Measurements from ENCODE around the gene C3.
"Not testable (repeated sequence)": the region's sequence is repeated elsewhere in the genome, so short reads cannot be mapped to it uniquely, and the experiment has no call there.

Gene C3

DNA sequence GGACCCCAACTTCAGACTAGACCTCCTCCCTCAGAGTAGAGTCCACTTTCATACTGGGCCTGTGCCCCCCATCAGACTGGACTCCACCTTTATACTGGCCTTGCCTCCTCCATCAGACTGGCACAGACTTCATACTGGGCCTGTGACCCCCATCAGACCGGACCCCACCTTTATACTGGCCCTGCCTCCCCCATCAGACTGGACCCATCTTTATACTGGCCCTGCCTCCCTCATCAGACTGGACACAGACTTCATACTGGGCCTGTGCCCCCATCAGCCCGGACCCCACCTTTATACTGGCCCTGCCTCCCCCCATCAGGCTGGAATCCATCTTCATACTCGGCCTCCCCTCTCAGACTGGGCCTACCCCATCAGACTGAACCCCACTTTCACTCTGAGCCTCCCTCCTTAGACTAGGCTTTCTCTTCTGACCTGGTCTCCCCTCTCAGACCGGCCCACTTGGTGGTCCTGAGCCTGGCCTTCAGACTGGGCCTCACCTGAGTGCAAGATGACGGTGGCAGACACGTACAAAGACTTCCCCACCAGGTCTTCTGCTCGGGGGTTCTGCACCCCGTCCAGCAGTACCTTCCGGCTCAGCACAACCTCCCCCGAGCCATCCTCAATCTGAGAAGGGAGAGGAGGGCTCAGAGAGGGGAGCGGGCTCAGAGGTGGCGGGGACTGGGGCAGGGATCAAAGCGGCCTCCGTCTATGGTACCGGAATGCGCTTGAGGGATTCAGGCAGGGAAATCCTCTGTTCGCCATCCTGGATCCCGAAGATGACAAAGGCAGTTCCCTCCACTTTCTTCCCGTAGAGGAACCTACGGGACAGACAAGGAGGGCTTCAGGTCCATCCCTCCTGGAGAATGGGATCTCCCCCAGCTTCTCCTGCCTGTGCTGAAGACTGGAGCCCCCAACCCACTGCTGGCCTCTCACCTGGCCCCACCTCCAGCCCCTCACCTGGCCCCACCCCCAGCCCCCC, 7.5 kb downstream of the C3 start:
- DNase-seq (ENCODE audit: low read depth), result no peak

- DNase-seq (ENCODE audit: low read depth), result no peak
Measured at GRCh38 chr19:6712231-6712630, 8.2 kb downstream of the C3 start.

GRCh38 chr19:6711605-6712004, 8.8 kb downstream of the C3 start:
- DNase-seq (ENCODE audit: low read depth), result no peak

DNA sequence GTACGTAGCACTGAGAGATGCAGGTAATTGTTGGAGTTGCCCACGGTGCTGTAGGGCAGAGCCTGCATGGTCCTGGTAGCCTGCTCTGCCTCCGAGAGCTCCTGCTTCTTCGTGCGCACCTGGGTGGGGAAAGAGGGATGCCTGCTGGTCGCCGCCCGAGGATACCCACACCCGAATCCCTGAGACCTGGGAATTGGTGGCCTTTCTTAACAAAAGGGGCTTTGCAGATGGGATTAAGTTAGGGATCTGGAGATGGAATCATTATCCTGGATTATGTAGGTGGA, 9.4 kb downstream of the C3 start:
- no peak for DNase-seq (ENCODE audit: low read depth)

- DNase-seq (ENCODE audit: low read depth), result no peak
Measured at GRCh38 chr19:6710273-6711077, 10.0 kb downstream of the C3 start.

GRCh38 chr19:6709549-6709948, 10.9 kb downstream of the C3 start:
- no peak for DNase-seq (ENCODE audit: low read depth)

- DNase-seq (ENCODE audit: low read depth), result not testable (repeated sequence)
Measured at GRCh38 chr19:6708913-6709312, 11.5 kb downstream of the C3 start.

- DNase-seq (ENCODE audit: low read depth), result no peak
Measured at GRCh38 chr19:6708346-6708745, 12.1 kb downstream of the C3 start.

- no peak for DNase-seq (ENCODE audit: low read depth)
Measured at GRCh38 chr19:6707658-6708018, 12.8 kb downstream of the C3 start.

- no peak for DNase-seq (ENCODE audit: low read depth)
Measured at GRCh38 chr19:6707011-6707657, 13.3 kb downstream of the C3 start.

- no peak for DNase-seq (ENCODE audit: low read depth)
Measured at GRCh38 chr19:6706633-6706958, 13.9 kb downstream of the C3 start.

DNA sequence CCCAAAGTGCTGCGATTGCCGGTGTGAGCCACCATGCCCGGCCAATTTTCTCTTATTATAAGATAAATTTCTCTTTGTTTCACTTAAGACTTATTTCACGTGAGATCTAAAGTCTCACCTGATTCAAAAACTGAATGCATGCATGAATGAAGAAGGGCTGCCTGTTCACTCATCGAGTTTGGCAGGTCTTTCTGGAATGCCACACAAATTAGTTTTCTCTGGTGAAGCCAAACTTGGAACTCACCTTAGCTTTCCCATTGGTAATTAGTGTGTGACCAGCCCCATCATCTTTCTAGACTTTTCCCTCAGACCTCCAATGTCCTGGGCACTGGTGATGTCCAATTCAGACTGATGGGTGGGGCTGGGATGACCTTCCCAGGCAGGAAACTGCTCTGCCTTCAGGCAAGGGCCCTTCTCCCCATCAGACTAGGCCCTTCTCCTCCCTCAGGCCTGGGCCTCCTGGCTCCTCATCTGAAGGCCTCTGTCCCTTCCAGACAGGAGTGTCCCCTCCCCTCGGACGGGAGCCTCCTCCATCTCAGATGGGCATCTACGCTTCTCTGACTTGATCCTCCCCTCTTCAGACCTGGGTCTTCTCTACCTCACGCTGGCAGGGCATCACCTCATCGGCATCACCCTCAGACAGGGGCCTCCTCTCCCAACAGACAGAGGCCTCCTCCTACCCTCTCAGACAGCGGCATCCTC, 14.4 kb downstream of the C3 start:
- no peak for DNase-seq (ENCODE audit: low read depth)

- DNase-seq (ENCODE audit: low read depth), result no peak
Measured at GRCh38 chr19:6700586-6701316, 19.7 kb downstream of the C3 start.

DNA sequence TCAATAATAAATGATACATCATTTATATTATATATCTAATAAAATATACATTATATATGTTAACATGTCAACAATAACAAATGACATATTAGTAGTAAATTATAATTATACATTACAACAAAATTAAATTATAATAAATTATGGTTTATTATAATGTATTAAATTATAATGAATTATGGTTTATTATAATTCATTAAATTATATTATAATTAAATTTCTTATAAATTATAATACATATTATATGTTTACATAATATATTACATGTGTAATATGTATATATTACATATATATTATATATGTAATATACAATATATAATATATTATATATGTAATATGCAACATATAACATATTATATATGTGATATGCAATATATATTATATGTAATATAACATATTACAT, 20.5 kb downstream of the C3 start:
- DNase-seq (ENCODE audit: low read depth), result no peak

DNA sequence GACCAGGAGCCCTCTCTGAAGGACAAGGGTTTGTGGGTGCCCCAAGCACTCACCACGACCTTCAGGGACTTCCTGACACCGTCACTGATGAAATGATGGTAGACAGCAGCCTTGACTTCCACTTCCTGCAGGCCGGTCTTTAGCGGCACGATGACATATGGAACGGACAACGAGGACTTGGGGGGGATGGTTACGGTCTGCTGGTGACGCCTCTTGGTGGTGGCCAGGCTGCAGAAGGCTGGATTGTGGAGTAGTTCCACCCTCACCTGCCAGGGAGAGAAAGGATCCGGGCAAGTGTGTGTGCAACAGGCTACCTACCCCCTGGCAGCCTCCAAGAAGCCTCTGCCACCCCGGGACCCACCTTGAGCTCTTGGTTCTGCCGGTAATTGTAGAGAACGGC, 23.2 kb downstream of the C3 start:
- DNase-seq (ENCODE audit: low read depth), result no peak

DNA sequence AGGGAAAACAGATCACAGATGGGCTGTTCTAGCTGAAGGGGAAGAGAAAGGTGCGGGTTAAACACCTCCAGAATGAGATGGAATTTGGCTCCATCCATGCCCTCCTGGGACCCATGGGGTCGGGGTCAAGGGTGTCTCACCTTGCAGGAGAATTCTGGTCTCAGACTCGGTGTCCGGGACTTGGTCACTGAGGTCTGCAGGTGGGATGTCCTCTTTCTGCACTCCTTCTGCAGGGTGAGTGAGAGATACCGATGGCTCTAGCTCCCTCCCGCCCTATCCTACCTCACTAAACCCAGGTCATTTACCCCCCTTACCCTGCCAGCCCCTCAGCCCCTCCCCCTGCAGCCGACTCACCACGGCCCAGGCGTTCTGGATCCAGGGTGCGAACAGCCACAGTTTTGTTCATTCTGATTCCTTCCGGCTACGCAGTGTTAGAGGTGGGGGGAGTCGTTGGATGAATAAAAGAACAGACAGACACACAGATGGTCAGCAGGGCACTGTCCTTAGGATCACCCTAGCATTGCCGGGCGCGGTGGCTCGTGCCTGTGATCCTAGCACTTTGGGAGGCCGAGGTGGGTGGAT, 24.1 kb downstream of the C3 start:
- DNase-seq (ENCODE audit: low read depth), result no peak

GRCh38 chr19:6694147-6694815, 26.2 kb downstream of the C3 start:
- DNase-seq (ENCODE audit: low read depth), result no peak

GRCh38 chr19:6693681-6694080, 26.8 kb downstream of the C3 start:
- DNase-seq (ENCODE audit: low read depth), result no peak

DNA sequence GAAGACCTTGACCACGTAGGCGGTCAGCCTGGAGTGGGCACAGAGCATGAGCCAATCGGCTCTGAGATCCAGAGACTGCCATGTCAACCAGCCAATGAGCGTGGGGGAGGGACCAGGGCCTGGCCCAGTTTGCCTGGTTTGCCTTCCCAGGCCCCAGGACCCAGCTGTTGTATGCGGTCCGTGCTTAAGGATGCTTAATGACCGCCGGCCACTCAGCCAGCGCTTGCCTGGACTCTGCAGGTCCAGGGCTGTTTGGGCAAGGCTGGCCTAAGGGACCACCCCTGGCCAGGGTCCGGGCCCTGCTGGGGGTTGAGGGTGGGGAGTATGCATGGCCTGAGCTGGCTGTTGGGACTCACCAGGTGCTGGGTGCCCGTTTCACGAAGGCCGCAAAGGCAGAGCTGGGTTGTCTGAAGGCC, 27.4 kb downstream of the C3 start:
- DNase-seq (ENCODE audit: low read depth), result no peak

GRCh38 chr19:6692027-6692426, 28.4 kb downstream of the C3 start:
- DNase-seq (ENCODE audit: low read depth), result no peak

- DNase-seq (ENCODE audit: low read depth), result no peak
Measured at GRCh38 chr19:6691342-6691741, 29.1 kb downstream of the C3 start.

Data from stromal cell of bone marrow (primary cell).